HG02973 (cell line): ENCODE measurements around the gene ABCD4.

Source experiments
- ATAC-seq: cut with Tn5 transposase; IDR thresholded peaks from one replicate; pipeline ENCODE4 v1.9.1; 2021; ENCODE audit warnings: moderate library complexity; ENCODE audit not compliant: unreplicated experiment

Gene ABCD4

GRCh38 chr14:74238974-74239847 is 63.5 kb downstream of the ABCD4 start, which contains the start of gene VSX2:
VSX2 (plus strand) TSS chr14:74239449; CDS start chr14:74239562, 113 bp downstream.
- no peak for ATAC-seq

DNA sequence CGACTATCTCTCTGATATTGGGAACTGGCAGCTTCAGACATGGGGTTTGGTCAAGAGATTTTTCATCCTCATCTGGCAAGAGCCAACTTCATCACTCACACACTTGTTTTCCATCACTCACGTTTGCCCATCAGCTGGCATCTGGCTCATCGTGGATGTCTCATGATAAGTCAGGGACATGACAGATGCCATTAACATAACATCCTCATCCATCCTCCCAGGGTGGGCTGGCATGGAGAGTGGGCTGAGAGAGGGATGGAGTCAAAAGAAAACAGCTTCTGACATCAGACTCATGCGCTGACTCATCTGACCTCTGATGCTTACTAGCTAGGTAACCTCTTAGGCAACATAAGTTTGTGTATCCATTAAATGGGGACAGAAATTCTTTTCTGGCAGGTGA is 65.3 kb downstream of the ABCD4 start:
- no peak for ATAC-seq
